Natural killer cell (primary cell): ENCODE results near the gene EPHB1. TPM values are rescaled to one million over a fixed set of nuclear protein-coding genes. Genes with fewer than 3 reads are reported as not detected.
"Not testable (repeated sequence)": the region's sequence is repeated elsewhere in the genome, so short reads cannot be mapped to it uniquely, and the experiment has no call there.

Experiments
- ATAC-seq, 3 donors: fragments of 150-1000 bp in 2 of 3; fragments of 200-7000 bp in 1 of 3; cut with Tn5 transposase; 1 replicate in 1 of 3; 2 replicates in 2 of 3; pipeline ENCODE4 v1.10.0; 2021; ENCODE audit warnings: mild to moderate bottlenecking in 2 of 3, moderate library complexity in 2 of 3
- DNase-seq, 2 donors: peaks; one replicate each; pipeline versions ENCODE4 v3.0.0 to v3.0.0-alpha.2; 2013 to 2021; ENCODE audit warnings: mixed read lengths in 1 of 2
- H3K27ac ChIP-seq: one replicate; pipeline ENCODE4 v1.5.1; 2013; ENCODE audit warnings: mild to moderate bottlenecking, low read length
- H3K27me3 ChIP-seq: one replicate; pipeline ENCODE4 v1.6.1; 2013; ENCODE audit warnings: low read length; ENCODE audit not compliant: control insufficient read depth, insufficient read depth
- H3K36me3 ChIP-seq: one replicate; pipeline ENCODE4 v1.6.1; 2013; ENCODE audit warnings: low read length; ENCODE audit not compliant: control insufficient read depth, insufficient read depth
- H3K4me1 ChIP-seq: one replicate; pipeline ENCODE4 v1.6.1; 2013; ENCODE audit warnings: low read length; ENCODE audit not compliant: control insufficient read depth, insufficient read depth
- H3K4me3 ChIP-seq: one replicate; pipeline ENCODE4 v1.5.1; 2013; ENCODE audit warnings: low read length
- H3K9me3 ChIP-seq: one replicate; pipeline ENCODE4 v1.6.1; 2013; ENCODE audit warnings: low read length; ENCODE audit not compliant: control insufficient read depth, insufficient read depth
- H3K27ac Mint-ChIP-seq, 2 donors: one replicate each; pipeline ENCODE4 v1.8.0; 2022; ENCODE audit warnings: mild to moderate bottlenecking in 2 of 2, mixed read lengths in 2 of 2, moderate library complexity in 1 of 2
- H3K27me3 Mint-ChIP-seq, 2 donors: one replicate each; pipeline ENCODE4 v1.8.0; 2022; ENCODE audit warnings: low read depth in 2 of 2, mixed read lengths in 2 of 2
- H3K36me3 Mint-ChIP-seq: one replicate; pipeline ENCODE4 v1.8.0; 2022; ENCODE audit warnings: mixed read lengths
- H3K4me1 Mint-ChIP-seq, 2 donors: one replicate each; pipeline ENCODE4 v1.8.0; 2022; ENCODE audit warnings: mixed read lengths in 2 of 2
- H3K4me3 Mint-ChIP-seq: one replicate; pipeline ENCODE4 v1.8.0; 2022; ENCODE audit warnings: mild to moderate bottlenecking, moderate library complexity, mixed read lengths
- H3K9me3 Mint-ChIP-seq, 2 donors: one replicate each; pipeline ENCODE4 v1.8.0; 2022; ENCODE audit warnings: mixed read lengths in 2 of 2
- WGBS: methylation state at CpG from one replicate; pipeline ENCODE4 v1.1.7; 2013; ENCODE audit warnings: missing lambda C conversion rate; ENCODE audit not compliant: insufficient coverage; 5-methylcytosine and 5-hydroxymethylcytosine counted together
- intact Hi-C: fragments of 100-400 bp; cut with micrococcal nuclease; formaldehyde crosslinking; loops from one replicate; pipeline ENCODE4 v1.14.2; 2022
- total RNA-seq, 4 donors: library from RNA; stranded (reverse); fragments of 120-200 nt in 1 of 4; gene quantifications; one replicate each; pipeline versions ENCODE4 v1.2.3 to v1.2.4, GENCODE V29; 2013 to 2022
- TF ChIP-seq, protein P1 (sequence below): fragments of 200-600 bp; IDR thresholded peaks from one replicate; pipeline ENCODE4 v1.8.0; 2022; ENCODE audit warnings: antibody characterized with exemption

The EPHB1 gene
- total RNA-seq, 3 donors from 2014 or later (not counting 1 experiment from before 2014, with no cell fraction given) = 0.60 TPM; not detected in 2

DNA sequence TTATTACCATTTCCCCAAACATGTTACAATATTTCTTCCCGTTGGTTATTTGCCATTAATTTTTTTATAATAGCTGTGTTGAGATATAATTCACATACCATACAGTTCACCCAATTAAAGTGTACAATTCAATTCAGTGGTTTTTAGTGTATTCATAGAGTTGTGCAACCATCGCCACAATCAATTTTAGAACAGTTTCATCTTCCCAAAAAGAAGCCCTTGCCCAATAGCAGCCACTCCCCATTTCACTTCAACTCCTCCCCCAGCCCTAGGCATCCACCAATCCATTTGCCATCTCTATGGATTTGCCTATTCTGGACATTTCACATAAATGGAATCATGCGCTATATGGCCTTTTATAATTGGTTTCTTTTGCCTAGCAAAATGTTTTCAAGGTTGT, 225.1 kb downstream of the EPHB1 start:
- Mint-ChIP-seq H3K4me1 (no peaks in the 10 kb centered on the region), H3K4me3 (no peak overlapping the region), H3K27me3 (peaks cover 0 to 3% of the 10 kb centered on the region in 2 donors), H3K27ac (no peak overlapping the region), H3K9me3 (peaks cover 0 to 2% of the 10 kb centered on the region in 2 donors), H3K36me3 (no peaks in the 10 kb centered on the region)
- WGBS = 83% methylated on average over 2 of the region's 3 CpGs
- no peaks in the 10 kb centered on the region for H3K36me3 ChIP-seq
- H3K9me3 ChIP-seq = no peaks in the 10 kb centered on the region
- no peak overlapping the region for H3K4me3 ChIP-seq
- no peaks in the 10 kb centered on the region for H3K4me1 ChIP-seq
- DNase-seq = no peak
- H3K27ac ChIP-seq = no peak overlapping the region
- no peak for ATAC-seq
- H3K27me3 ChIP-seq = no peaks in the 10 kb centered on the region
- intact Hi-C loops = no loop called here
- TF ChIP-seq, protein P1, sequence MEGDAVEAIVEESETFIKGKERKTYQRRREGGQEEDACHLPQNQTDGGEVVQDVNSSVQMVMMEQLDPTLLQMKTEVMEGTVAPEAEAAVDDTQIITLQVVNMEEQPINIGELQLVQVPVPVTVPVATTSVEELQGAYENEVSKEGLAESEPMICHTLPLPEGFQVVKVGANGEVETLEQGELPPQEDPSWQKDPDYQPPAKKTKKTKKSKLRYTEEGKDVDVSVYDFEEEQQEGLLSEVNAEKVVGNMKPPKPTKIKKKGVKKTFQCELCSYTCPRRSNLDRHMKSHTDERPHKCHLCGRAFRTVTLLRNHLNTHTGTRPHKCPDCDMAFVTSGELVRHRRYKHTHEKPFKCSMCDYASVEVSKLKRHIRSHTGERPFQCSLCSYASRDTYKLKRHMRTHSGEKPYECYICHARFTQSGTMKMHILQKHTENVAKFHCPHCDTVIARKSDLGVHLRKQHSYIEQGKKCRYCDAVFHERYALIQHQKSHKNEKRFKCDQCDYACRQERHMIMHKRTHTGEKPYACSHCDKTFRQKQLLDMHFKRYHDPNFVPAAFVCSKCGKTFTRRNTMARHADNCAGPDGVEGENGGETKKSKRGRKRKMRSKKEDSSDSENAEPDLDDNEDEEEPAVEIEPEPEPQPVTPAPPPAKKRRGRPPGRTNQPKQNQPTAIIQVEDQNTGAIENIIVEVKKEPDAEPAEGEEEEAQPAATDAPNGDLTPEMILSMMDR = no peak

DNA sequence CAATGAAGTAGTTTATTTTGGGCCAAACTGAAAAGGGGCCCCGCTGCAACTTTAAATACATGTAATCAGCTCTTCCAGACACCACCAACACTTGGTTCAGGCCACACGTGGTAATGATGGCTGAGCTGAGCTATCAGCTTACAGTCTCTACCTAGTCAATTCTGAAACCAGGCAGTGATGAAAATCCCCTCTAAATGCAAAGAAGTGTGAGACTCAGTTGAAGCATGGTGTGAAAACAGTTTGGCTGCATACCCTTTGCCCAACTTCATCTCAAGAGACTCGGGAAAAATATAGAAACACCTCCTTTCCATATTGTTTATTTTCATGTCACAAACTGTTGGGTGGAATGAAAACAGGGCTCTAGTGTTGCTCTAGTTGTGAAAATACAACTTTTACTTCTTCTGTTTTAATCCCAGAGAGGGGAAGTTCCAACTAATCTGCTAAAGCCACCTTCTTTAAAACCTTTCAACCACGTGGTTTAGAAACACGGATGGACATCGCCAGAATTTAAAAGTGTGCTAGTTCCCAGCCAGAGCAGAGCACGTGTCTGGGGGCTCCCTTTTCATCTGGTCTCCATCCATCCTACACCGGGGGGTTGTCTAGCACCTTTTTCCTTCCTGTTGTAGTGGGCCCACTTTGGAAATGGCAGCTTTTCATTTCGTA, 229.1 kb downstream of the EPHB1 start:
- intact Hi-C loops = no loop called here
- Histone ChIP-seq H3K36me3 (no peaks in the 10 kb centered on the region), H3K27me3 (no peaks in the 10 kb centered on the region), H3K4me3 (no peak overlapping the region), H3K9me3 (no peaks in the 10 kb centered on the region), H3K4me1 (no peaks in the 10 kb centered on the region), H3K27ac (no peak overlapping the region)
- no peaks in the 10 kb centered on the region for H3K4me1 Mint-ChIP-seq
- DNase-seq = no peak
- no peak for ATAC-seq
- H3K27me3 Mint-ChIP-seq = no peaks in the 10 kb centered on the region
- no peak overlapping the region for H3K27ac Mint-ChIP-seq
- TF ChIP-seq, protein P1 = no peak
- peaks cover 0 to 2% of the 10 kb centered on the region in 2 donors for H3K9me3 Mint-ChIP-seq
- H3K4me3 Mint-ChIP-seq = no peak overlapping the region
- WGBS = 42% methylated on average over 6 of the region's 9 CpGs
- H3K36me3 Mint-ChIP-seq = no peaks in the 10 kb centered on the region

DNA sequence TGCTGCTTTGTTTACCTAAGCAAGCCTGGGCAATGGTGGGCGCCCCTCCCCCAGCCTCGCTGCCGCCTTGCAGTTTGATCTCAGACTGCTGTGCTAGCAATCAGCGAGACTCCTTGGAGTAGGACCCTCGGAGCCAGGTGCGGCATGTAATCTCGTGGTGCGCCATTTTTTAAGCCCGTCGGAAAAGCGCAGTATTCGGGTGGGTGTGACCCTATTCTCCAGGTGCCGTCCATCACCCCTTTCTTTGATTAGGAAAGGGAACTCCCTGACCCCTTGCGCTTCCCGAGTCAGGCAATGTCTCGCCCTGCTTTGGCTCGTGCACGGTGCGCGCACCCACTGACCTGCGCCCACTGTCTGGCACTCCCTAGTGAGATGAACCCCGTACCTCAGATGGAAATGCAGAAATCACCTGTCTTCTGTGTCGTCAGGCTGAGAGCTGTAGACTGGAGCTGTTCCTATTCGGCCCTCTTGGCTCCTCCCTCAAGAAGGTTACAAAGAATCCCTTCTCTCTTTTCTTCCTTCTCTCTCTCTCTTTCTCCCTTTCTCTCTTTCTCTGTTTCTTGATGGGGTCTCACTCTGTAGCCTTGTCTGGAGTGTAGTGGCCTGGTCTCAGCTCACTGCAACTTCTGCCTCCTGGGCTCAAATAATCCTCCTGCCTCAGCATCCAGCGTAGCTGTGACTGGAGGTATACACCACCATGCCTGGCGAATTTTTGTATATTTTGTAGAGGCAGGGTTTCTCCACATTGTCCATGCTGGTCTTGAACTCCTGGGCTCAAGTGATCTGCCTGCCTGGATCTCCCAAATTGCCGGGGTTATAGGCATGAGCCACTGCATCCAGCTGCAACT, 235.9 kb downstream of the EPHB1 start:
- ATAC-seq, H3K4me3 ChIP-seq, H3K4me1 ChIP-seq, H3K27ac Mint-ChIP-seq, DNase-seq, intact Hi-C loops, H3K36me3 Mint-ChIP-seq, H3K4me3 Mint-ChIP-seq, H3K9me3 Mint-ChIP-seq, H3K27me3 ChIP-seq, H3K27ac ChIP-seq, H3K9me3 ChIP-seq, H3K4me1 Mint-ChIP-seq, H3K36me3 ChIP-seq: not testable (repeated sequence)
- WGBS = 28% methylated on average over 26 of the region's 27 CpGs
- peaks cover 14 to 23% of the 10 kb centered on the region in 2 donors for H3K27me3 Mint-ChIP-seq

DNA sequence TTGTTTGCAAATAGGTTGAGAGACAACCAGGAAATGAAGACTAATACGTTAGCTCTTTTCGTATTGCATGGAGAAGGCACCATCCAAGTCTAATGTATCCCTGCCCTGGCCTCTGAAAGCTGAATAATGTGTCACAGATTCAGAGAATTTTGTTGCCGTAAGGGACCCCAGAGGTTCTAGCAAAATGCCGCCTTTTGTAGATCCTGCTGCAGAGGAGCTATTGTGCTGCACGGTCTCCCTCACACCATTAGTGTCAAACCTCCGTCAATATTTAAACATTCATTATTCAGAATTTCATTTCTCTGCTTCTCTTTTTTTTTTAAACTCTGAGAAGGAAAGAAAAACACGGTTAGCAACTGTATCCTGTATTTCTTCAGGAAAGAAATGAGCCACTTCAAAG, 238.7 kb downstream of the EPHB1 start:
- WGBS = 83% methylated on average over 7 of the region's 7 CpGs

More for the DNA sequence above, 238.7 kb downstream of the EPHB1 start:
- no peak overlapping the region for H3K4me3 ChIP-seq
- H3K27ac ChIP-seq = no peak overlapping the region
- H3K9me3 Mint-ChIP-seq = no peaks in the 10 kb centered on the region
- intact Hi-C loops = no loop called here
- no peak overlapping the region for H3K27ac Mint-ChIP-seq
- no peaks in the 10 kb centered on the region for H3K36me3 ChIP-seq
- no peaks in the 10 kb centered on the region for H3K4me1 ChIP-seq
- TF ChIP-seq, protein P1 = no peak
- H3K9me3 ChIP-seq = no peaks in the 10 kb centered on the region
- H3K4me3 Mint-ChIP-seq = no peak overlapping the region
- H3K36me3 Mint-ChIP-seq = no peaks in the 10 kb centered on the region
- ATAC-seq (no peak), DNase-seq (no peak)
- no peaks in the 10 kb centered on the region for H3K4me1 Mint-ChIP-seq
- H3K27me3 ChIP-seq = no peaks in the 10 kb centered on the region
- H3K27me3 Mint-ChIP-seq = peaks cover 14 to 23% of the 10 kb centered on the region in 2 donors
